AG08396 (cell line): Measurements from ENCODE around the gene FGA.
"Not testable (repeated sequence)": the region's sequence is repeated elsewhere in the genome, so short reads cannot be mapped to it uniquely, and the experiment has no call there.

Experiments
- DNase-seq: peaks from one replicate; pipeline ENCODE4 v3.0.0; 2012; ENCODE audit warnings: low spot score, mixed read lengths

The FGA gene

GRCh38 chr4:154606728-154607723 is 16.5 kb upstream of the FGA start:
- no peak for DNase-seq

GRCh38 chr4:154604696-154605200 is 14.2 kb upstream of the FGA start:
- no peak for DNase-seq

- DNase-seq = no peak
Measured at GRCh38 chr4:154603033-154603943, 12.7 kb upstream of the FGA start.

- no peak for DNase-seq
Measured at GRCh38 chr4:154602404-154603020, 12.0 kb upstream of the FGA start.

GRCh38 chr4:154597798-154598774 is 7.5 kb upstream of the FGA start:
- no peak for DNase-seq

- not testable (repeated sequence) for DNase-seq
Measured at GRCh38 chr4:154597281-154597680, 6.7 kb upstream of the FGA start.

- DNase-seq = no peak
Measured at GRCh38 chr4:154595807-154596206, 5.3 kb upstream of the FGA start.

GRCh38 chr4:154594343-154594742 is 3.8 kb upstream of the FGA start:
- DNase-seq = not testable (repeated sequence)

GRCh38 chr4:154593868-154594267 is 3.3 kb upstream of the FGA start:
- no peak for DNase-seq

- no peak for DNase-seq
Measured at GRCh38 chr4:154591890-154592289, 1.3 kb upstream of the FGA start.

GRCh38 chr4:154589296-154590197 is 995 bp downstream of the FGA start:
- no peak for DNase-seq

GRCh38 chr4:154588198-154588597 is 2.3 kb downstream of the FGA start:
- no peak for DNase-seq

- DNase-seq = no peak
Measured at GRCh38 chr4:154586296-154587033, 4.1 kb downstream of the FGA start.

GRCh38 chr4:154585369-154586018 is 5.0 kb downstream of the FGA start:
- DNase-seq = no peak

GRCh38 chr4:154584259-154584658 is 6.3 kb downstream of the FGA start:
- DNase-seq = no peak

GRCh38 chr4:154583677-154584076 is 6.9 kb downstream of the FGA start:
- no peak for DNase-seq

- no peak for DNase-seq
Measured at GRCh38 chr4:154583230-154583629, 7.3 kb downstream of the FGA start.

GRCh38 chr4:154582723-154583122 is 7.8 kb downstream of the FGA start:
- DNase-seq = no peak
